Lower leg skin (tissue), 4 donors: ENCODE results near the gene TGFBR2. TPM values are rescaled to one million over a fixed set of nuclear protein-coding genes. Genes with fewer than 3 reads are reported as not detected.

Experiments
- DNase-seq, 2 donors: peaks; one replicate each; pipeline ENCODE4 v3.0.0-alpha.2; 2019; ENCODE audit warnings: low spot score in 2 of 2
- H3K4me3 ChIP-seq: fragments of 200-600 bp; sonication (generic); 2 replicates; pipeline ENCODE4 v1.5.1; 2017; ENCODE audit warnings: mild to moderate bottlenecking, low read depth; ENCODE audit not compliant: poor library complexity, severe bottlenecking
- CTCF ChIP-seq, 3 donors: fragments of 450-650 bp; IDR thresholded peaks; one replicate each; pipeline ENCODE4 v1.5.1; 2016; ENCODE audit warnings: antibody characterized with exemption in 3 of 3, mild to moderate bottlenecking in 3 of 3, moderate library complexity in 2 of 3
- POLR2A ChIP-seq, 2 donors: fragments of 450-650 bp; IDR thresholded peaks; one replicate each; pipeline ENCODE4 v1.6.1; 2016 to 2017; ENCODE audit warnings: antibody characterized with exemption in 2 of 2, mild to moderate bottlenecking in 1 of 2, moderate library complexity in 1 of 2
- WGBS, 2 donors: methylation state at CpG; one replicate each; pipeline ENCODE4 v1.1.5; 2018; 5-methylcytosine and 5-hydroxymethylcytosine counted together
- intact Hi-C: fragments of 100-400 bp; cut with DNase I; formaldehyde crosslinking; loops from one replicate; pipeline ENCODE4 v1.15.0; 2023; ENCODE audit warnings: low total_unique reads
- total RNA-seq, 4 donors: library from RNA; depleted of rRNA; stranded (reverse); fragments of >200 nt; gene quantifications; one replicate each; pipeline ENCODE4 v1.1.0, GENCODE V29; 2016

The TGFBR2 gene
- total RNA-seq, 4 donors from 2014 or later, result 57.8 to 109 (median 71.4) TPM

DNA sequence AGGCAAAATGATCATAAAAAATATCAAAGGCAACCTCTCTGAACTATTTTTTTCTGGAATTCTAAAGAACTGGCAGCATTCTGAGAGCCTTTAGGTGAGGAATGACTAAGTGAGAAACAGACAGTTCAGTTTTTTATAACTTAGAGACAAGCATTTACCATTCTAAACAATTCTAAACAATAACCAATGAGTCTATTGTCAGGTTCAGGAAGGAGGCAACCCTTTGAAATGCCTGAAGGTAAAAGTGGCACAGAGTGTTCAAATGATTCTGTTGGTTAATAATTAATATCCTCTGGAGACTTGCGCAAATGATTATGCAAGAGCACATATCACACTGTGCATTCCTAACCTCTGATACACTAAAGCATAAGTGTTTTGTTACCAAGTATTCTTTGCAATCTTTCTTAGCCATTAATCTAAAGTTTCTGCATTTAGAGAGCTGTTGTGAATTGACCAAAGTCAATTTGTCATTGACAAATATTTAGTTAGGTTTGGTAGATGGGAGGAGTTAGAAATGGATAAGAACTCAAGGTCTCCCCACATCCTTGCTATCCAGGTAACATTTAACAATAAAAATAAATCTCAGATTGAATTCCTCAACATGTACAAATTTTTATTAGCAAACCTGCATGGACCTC is 9.2 kb upstream of the TGFBR2 start:
- TF ChIP-seq CTCF (IDR thresholded peaks at IDR 0.05) (no peak), POLR2A (IDR thresholded peaks at IDR 0.05) (no peak)
- WGBS, 2 donors, result 26 to 33% methylated on average over 1 of the region's 1 CpG
- peak in 1 of 2 donors; percentile 46 for DNase-seq
- no peak overlapping the region for H3K4me3 ChIP-seq
- intact Hi-C loops, result no loop called here

DNA sequence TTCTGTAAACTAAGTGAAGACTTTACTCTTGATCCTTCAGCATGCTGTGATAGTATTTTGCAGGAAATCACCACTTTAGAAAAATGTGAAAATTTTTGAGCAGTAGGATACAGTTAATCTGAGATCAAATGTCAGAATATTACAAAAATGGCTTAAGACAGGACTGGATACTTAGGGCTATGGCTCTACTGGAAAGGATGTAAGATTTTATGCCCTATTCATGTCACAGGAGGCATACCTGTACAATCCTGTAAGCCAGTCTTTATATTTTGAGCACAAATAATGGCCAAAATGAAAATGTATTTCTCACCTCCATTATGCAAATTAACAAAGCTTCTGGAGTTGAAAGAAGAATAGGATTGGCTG is 8.6 kb upstream of the TGFBR2 start:
- intact Hi-C loops, result no loop called here
- H3K4me3 ChIP-seq, result no peak overlapping the region
- TF ChIP-seq POLR2A (IDR thresholded peaks at IDR 0.05) (no peak), CTCF (IDR thresholded peaks at IDR 0.05) (no peak)
- no peak for DNase-seq

DNA sequence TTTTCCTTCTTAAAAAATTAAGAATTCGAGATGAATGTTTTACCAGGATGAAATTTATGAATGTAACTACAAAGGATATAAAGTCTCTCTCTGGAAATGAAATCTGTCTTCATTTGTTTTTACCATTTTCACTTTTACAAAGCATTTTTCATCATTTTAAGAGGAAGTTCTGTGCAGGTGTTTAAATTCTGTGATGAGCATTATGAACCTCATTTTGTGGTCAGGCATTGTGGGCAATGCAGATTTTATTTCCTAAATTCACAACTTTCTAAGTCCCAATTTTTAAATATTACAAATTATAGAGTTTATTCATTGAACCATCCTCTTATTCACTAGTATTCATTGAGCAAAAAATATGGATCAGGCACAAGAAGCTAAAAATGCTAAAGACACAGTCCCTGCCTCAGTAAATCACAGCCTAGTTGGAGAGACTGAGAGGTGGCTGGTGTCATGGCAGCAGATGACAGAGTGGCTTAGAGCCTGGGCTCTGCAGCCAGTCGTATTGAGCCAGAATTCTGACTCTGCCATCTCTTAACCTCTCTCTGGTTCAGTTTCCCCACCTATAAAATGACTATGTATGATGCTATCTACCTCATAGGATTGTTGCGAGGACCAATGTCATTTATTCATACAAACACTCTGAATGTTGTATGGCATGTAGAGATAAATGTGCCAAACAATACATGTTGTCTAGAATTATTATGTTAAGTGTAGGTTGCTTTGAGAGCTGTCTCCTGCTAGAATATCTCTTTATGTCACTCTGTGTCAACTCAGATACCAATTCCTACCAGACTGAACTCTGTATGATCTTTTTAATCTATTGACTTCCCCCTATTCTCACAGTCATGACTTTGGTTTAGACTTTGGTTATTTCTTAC is 7.5 kb upstream of the TGFBR2 start:
- 89 to 93% methylated on average over 3 of the region's 3 CpGs for WGBS, 2 donors
- no peak for DNase-seq
- no peak overlapping the region for H3K4me3 ChIP-seq
- intact Hi-C loops, result no loop called here
- no peak for TF ChIP-seq CTCF (IDR thresholded peaks at IDR 0.05)
- TF ChIP-seq POLR2A (IDR thresholded peaks at IDR 0.05), result no peak

DNA sequence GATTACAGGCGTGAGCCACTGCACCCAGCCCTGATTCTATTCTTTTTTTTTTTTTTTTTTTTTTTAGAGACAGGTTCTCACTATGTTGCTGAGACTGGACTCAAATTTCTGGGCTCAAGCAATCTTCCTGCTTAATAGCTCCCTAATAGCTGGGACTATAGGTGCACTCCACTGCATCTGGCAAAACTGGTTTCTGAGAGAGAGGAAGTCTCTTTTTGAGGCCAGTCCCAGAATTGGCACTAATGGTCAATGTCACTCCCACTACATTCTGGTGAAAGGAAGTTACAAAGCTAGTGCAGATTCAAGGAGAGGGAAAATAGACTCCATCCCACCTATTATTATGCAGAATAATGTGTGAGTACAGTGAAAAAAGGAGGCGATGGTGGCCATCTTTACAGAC is 5.8 kb upstream of the TGFBR2 start:
- 70 to 87% methylated on average over 2 of the region's 2 CpGs for WGBS, 2 donors
- TF ChIP-seq CTCF (IDR thresholded peaks at IDR 0.05) (no peak), POLR2A (IDR thresholded peaks at IDR 0.05) (no peak)
- intact Hi-C loops, result no loop called here
- no peak overlapping the region for H3K4me3 ChIP-seq
- no peak for DNase-seq

- DNase-seq, result no peak
- intact Hi-C loops, result no loop called here
- no peak for TF ChIP-seq POLR2A (IDR thresholded peaks at IDR 0.05)
- no peak for TF ChIP-seq CTCF (IDR thresholded peaks at IDR 0.05)
- 78 to 82% methylated on average over 4 of the region's 4 CpGs for WGBS, 2 donors
- no peak overlapping the region for H3K4me3 ChIP-seq
Measured at GRCh38 chr3:30602946-30603345, 3.5 kb upstream of the TGFBR2 start.
